ENCODE results near the gene AKAP8.

AKAP8 gene

GRCh38 chr19:15358918-15359317 is 20.7 kb downstream of the AKAP8 start:
- Histone ChIP-seq H3K9ac (ENCODE audit: low read depth, low read length, poor library complexity, severe bottlenecking) (no peak overlapping the region), H4K20me1 (ENCODE audit: insufficient read depth, low read length, poor library complexity, severe bottlenecking) (no peaks in the 10 kb centered on the region), H3K36me3 (ENCODE audit: insufficient read depth, low read length) (peaks cover 62% of the 10 kb centered on the region; the same call in 1 of the 2 replicates), H3K4me2 (ENCODE audit: low read depth, low read length, poor library complexity, severe bottlenecking) (no peak overlapping the region), H3K27me3 (ENCODE audit: insufficient read depth, low read length, poor library complexity, severe bottlenecking) (no peaks in the 10 kb centered on the region), H3K4me3 (ENCODE audit: low read length, poor library complexity, severe bottlenecking) (no peak overlapping the region), H3K79me2 (ENCODE audit: insufficient read depth, low read length) (no peaks in the 10 kb centered on the region), H2AFZ (ENCODE audit: low read length) (no peak overlapping the region), H3K4me1 (ENCODE audit: insufficient read depth, low read length, poor library complexity, severe bottlenecking) (no peaks in the 10 kb centered on the region), H3K9me3 (ENCODE audit: insufficient read depth, low read depth, low read length) (no peaks in the 10 kb centered on the region), H3K9me2 (replicated peaks; ENCODE audit: low read depth, low read length) (no peaks in the 10 kb centered on the region), H3F3A (ENCODE audit: low read depth) (no peaks in the 10 kb centered on the region)
- no peak for TF ChIP-seq CTCF (conservative IDR thresholded peaks at IDR 0.05; ENCODE audit: low read length)
- TF ChIP-seq EZH2phosphoT487 (IDR thresholded peaks at IDR 0.05; ENCODE audit: borderline replicate concordance), result no peak

GRCh38 chr19:15357906-15358305 is 21.7 kb downstream of the AKAP8 start:
- H3K79me2 ChIP-seq (ENCODE audit: insufficient read depth, low read length), result no peaks in the 10 kb centered on the region
- TF ChIP-seq CTCF (conservative IDR thresholded peaks at IDR 0.05; ENCODE audit: low read length) (no peak), EZH2phosphoT487 (IDR thresholded peaks at IDR 0.05; ENCODE audit: borderline replicate concordance) (no peak)
- peaks cover 63% of the 10 kb centered on the region; the same call in 1 of the 2 replicates for H3K36me3 ChIP-seq (ENCODE audit: insufficient read depth, low read length)
- H3K9ac ChIP-seq (ENCODE audit: low read depth, low read length, poor library complexity, severe bottlenecking), result no peak overlapping the region
- H3K27me3 ChIP-seq (ENCODE audit: insufficient read depth, low read length, poor library complexity, severe bottlenecking), result no peaks in the 10 kb centered on the region
- H3K4me1 ChIP-seq (ENCODE audit: insufficient read depth, low read length, poor library complexity, severe bottlenecking), result no peaks in the 10 kb centered on the region
- no peak overlapping the region for H2AFZ ChIP-seq (ENCODE audit: low read length)
- no peak overlapping the region for H3K4me3 ChIP-seq (ENCODE audit: low read length, poor library complexity, severe bottlenecking)
- H3F3A ChIP-seq (ENCODE audit: low read depth), result no peaks in the 10 kb centered on the region
- H3K9me3 ChIP-seq (ENCODE audit: insufficient read depth, low read depth, low read length), result no peaks in the 10 kb centered on the region
- H3K4me2 ChIP-seq (ENCODE audit: low read depth, low read length, poor library complexity, severe bottlenecking), result no peak overlapping the region
- no peaks in the 10 kb centered on the region for H4K20me1 ChIP-seq (ENCODE audit: insufficient read depth, low read length, poor library complexity, severe bottlenecking)
- H3K9me2 ChIP-seq (replicated peaks; ENCODE audit: low read depth, low read length), result no peaks in the 10 kb centered on the region

- H3K4me2 ChIP-seq (ENCODE audit: low read depth, low read length, poor library complexity, severe bottlenecking), result no peak overlapping the region
- H3K9ac ChIP-seq (ENCODE audit: low read depth, low read length, poor library complexity, severe bottlenecking), result no peak overlapping the region
- H2AFZ ChIP-seq (ENCODE audit: low read length), result no peak overlapping the region
- H3K27me3 ChIP-seq (ENCODE audit: insufficient read depth, low read length, poor library complexity, severe bottlenecking), result no peaks in the 10 kb centered on the region
- H3K36me3 ChIP-seq (ENCODE audit: insufficient read depth, low read length), result peaks cover 43% of the 10 kb centered on the region; the same call in 1 of the 2 replicates
- no peaks in the 10 kb centered on the region for H4K20me1 ChIP-seq (ENCODE audit: insufficient read depth, low read length, poor library complexity, severe bottlenecking)
- no peaks in the 10 kb centered on the region for H3K9me2 ChIP-seq (replicated peaks; ENCODE audit: low read depth, low read length)
- no peak for TF ChIP-seq EZH2phosphoT487 (IDR thresholded peaks at IDR 0.05; ENCODE audit: borderline replicate concordance)
- no peak for TF ChIP-seq CTCF (conservative IDR thresholded peaks at IDR 0.05; ENCODE audit: low read length)
- no peaks in the 10 kb centered on the region for H3F3A ChIP-seq (ENCODE audit: low read depth)
- H3K4me3 ChIP-seq (ENCODE audit: low read length, poor library complexity, severe bottlenecking), result no peak overlapping the region
- no peaks in the 10 kb centered on the region for H3K79me2 ChIP-seq (ENCODE audit: insufficient read depth, low read length)
- no peaks in the 10 kb centered on the region for H3K4me1 ChIP-seq (ENCODE audit: insufficient read depth, low read length, poor library complexity, severe bottlenecking)
- no peaks in the 10 kb centered on the region for H3K9me3 ChIP-seq (ENCODE audit: insufficient read depth, low read depth, low read length)
These were observed 24.9 kb downstream of the AKAP8 start for GRCh38 chr19:15354566-15355296.

All from Loucy (cell line).